DOHH2 (cell line): ENCODE measurements around the gene MYO10.

Experiments used
- H3F3A ChIP-seq: fragments of 200-600 bp; sonication (generic), shearing (Covaris generic); 2 replicates; pipeline ENCODE4 v1.6.0; 2016; ENCODE audit warnings: antibody characterized with exemption, mild to moderate bottlenecking; ENCODE audit not compliant: control insufficient read depth, insufficient read depth
- H3K27ac ChIP-seq: fragments of 200-600 bp; sonication (generic); 2 replicates; pipeline ENCODE4 v1.5.1; 2014; ENCODE audit warnings: low read depth, mild to moderate bottlenecking, low read length, moderate library complexity
- H3K27me3 ChIP-seq: fragments of 200-600 bp; sonication (generic); 2 replicates; pipeline ENCODE4 v1.6.1; 2014; ENCODE audit warnings: mild to moderate bottlenecking, low read length, mixed read lengths; ENCODE audit not compliant: control insufficient read depth
- H3K36me3 ChIP-seq: fragments of 200-600 bp; sonication (generic); 2 replicates; pipeline ENCODE4 v1.6.1; 2014; ENCODE audit warnings: mild to moderate bottlenecking, low read length, moderate library complexity, mixed read lengths; ENCODE audit not compliant: control insufficient read depth
- H3K4me1 ChIP-seq: fragments of 200-600 bp; sonication (generic); 2 replicates; pipeline ENCODE4 v1.6.1; 2014; ENCODE audit warnings: mild to moderate bottlenecking, low read length, mixed read lengths; ENCODE audit not compliant: control insufficient read depth
- H3K4me2 ChIP-seq: fragments of 200-600 bp; sonication (generic); 2 replicates; pipeline ENCODE4 v1.6.0; 2014; ENCODE audit warnings: mild to moderate bottlenecking, low read length, moderate library complexity
- H3K4me3 ChIP-seq: fragments of 200-600 bp; sonication (generic); 2 replicates; pipeline ENCODE4 v1.5.1; 2014; ENCODE audit warnings: mild to moderate bottlenecking, low read length, mixed read lengths
- H3K79me2 ChIP-seq: fragments of 200-600 bp; sonication (generic); 2 replicates; pipeline ENCODE4 v1.6.1; 2014; ENCODE audit warnings: mild to moderate bottlenecking, low read length, mixed read lengths; ENCODE audit not compliant: control insufficient read depth
- H3K9me2 ChIP-seq: fragments of 200-600 bp; sonication (generic); replicated peaks from 2 replicates; pipeline ENCODE4 v1.6.1; 2014; ENCODE audit warnings: mild to moderate bottlenecking, low read length, mixed read lengths; ENCODE audit not compliant: control insufficient read depth
- H3K9me3 ChIP-seq: fragments of 200-600 bp; sonication (generic); 2 replicates; pipeline ENCODE4 v1.6.1; 2014; ENCODE audit warnings: antibody characterized with exemption, low read length, mixed read lengths; ENCODE audit not compliant: control insufficient read depth, insufficient read depth
- H4K20me1 ChIP-seq: fragments of 200-600 bp; sonication (generic); 2 replicates; pipeline ENCODE4 v1.6.0; 2014; ENCODE audit warnings: low read depth, mild to moderate bottlenecking, antibody characterized with exemption, low read length, moderate library complexity; ENCODE audit not compliant: control insufficient read depth, insufficient read depth
- CTCF ChIP-seq: fragments of 200-600 bp; sonication (generic); IDR thresholded peaks from one replicate; pipeline ENCODE4 v1.5.1; 2014; ENCODE audit warnings: antibody characterized with exemption, mild to moderate bottlenecking, low read depth, low read length; ENCODE audit not compliant: poor library complexity, severe bottlenecking
- EZH2phosphoT487 ChIP-seq: fragments of 200-600 bp; sonication (generic); IDR thresholded peaks from 2 replicates; pipeline ENCODE4 v1.6.1; 2017; ENCODE audit warnings: borderline replicate concordance, mild to moderate bottlenecking, antibody characterized with exemption, low read length, moderate library complexity, mixed read lengths

The MYO10 gene

GRCh38 chr5:16679190-16679589 is 256.9 kb downstream of the MYO10 start:
- no peaks in the 10 kb centered on the region for H3K36me3 ChIP-seq

DNA sequence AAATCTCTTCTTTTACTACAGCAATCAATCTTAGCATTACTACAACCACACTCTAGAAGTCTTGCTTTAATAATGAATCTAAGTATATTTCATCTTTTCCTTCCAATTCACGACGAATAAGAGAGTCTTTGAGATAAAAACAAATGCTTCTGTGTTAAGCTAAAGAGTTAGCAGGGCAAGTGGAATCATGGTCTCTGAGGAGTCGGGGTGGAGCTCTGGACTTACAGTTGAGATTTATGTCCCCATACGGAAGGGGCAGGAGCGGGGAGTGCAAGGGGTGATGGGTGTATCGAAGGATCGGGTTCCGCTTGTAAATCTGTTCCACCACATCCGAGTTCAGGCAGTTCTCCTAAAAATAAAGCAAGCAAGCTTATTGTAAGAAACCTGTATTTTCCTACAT is 260.3 kb downstream of the MYO10 start:
- Histone ChIP-seq H3K4me3 (no peak overlapping the region), H3K27ac (no peak overlapping the region), H3K79me2 (no peaks in the 10 kb centered on the region), H3K9me3 (no peaks in the 10 kb centered on the region), H3K9me2 (no peaks in the 10 kb centered on the region), H3K4me2 (no peak overlapping the region), H3K4me1 (no peaks in the 10 kb centered on the region), H4K20me1 (no peaks in the 10 kb centered on the region), H3K36me3 (no peaks in the 10 kb centered on the region), H3F3A (no peaks in the 10 kb centered on the region), H3K27me3 (no peaks in the 10 kb centered on the region)
- no peak for TF ChIP-seq EZH2phosphoT487
- no peak for TF ChIP-seq CTCF

More at GRCh38 chr5:16679190-16679589, 256.9 kb downstream of the MYO10 start:
- Histone ChIP-seq H3K4me3 (no peak overlapping the region), H3K9me2 (no peaks in the 10 kb centered on the region), H3K4me2 (no peak overlapping the region), H4K20me1 (no peaks in the 10 kb centered on the region), H3K9me3 (no peaks in the 10 kb centered on the region), H3F3A (no peaks in the 10 kb centered on the region), H3K27ac (no peak overlapping the region), H3K79me2 (no peaks in the 10 kb centered on the region), H3K27me3 (no peaks in the 10 kb centered on the region; the same call in 1 of the 2 replicates), H3K4me1 (no peaks in the 10 kb centered on the region)
- TF ChIP-seq CTCF (no peak), EZH2phosphoT487 (no peak)

- H3K4me3 ChIP-seq = no peak overlapping the region
- no peaks in the 10 kb centered on the region for H4K20me1 ChIP-seq
- H3K36me3 ChIP-seq = no peaks in the 10 kb centered on the region
- no peaks in the 10 kb centered on the region for H3K9me2 ChIP-seq
- no peaks in the 10 kb centered on the region for H3K4me1 ChIP-seq
- no peaks in the 10 kb centered on the region for H3K27me3 ChIP-seq
- no peak overlapping the region for H3K27ac ChIP-seq
- H3K79me2 ChIP-seq = no peaks in the 10 kb centered on the region
- no peaks in the 10 kb centered on the region for H3F3A ChIP-seq
- no peak for TF ChIP-seq CTCF
- TF ChIP-seq EZH2phosphoT487 = no peak
- no peaks in the 10 kb centered on the region for H3K9me3 ChIP-seq
- no peak overlapping the region for H3K4me2 ChIP-seq
Measured at GRCh38 chr5:16674750-16675149, 261.3 kb downstream of the MYO10 start.
